ENCODE results near the gene CHRNA3.

The CHRNA3 gene

DNA sequence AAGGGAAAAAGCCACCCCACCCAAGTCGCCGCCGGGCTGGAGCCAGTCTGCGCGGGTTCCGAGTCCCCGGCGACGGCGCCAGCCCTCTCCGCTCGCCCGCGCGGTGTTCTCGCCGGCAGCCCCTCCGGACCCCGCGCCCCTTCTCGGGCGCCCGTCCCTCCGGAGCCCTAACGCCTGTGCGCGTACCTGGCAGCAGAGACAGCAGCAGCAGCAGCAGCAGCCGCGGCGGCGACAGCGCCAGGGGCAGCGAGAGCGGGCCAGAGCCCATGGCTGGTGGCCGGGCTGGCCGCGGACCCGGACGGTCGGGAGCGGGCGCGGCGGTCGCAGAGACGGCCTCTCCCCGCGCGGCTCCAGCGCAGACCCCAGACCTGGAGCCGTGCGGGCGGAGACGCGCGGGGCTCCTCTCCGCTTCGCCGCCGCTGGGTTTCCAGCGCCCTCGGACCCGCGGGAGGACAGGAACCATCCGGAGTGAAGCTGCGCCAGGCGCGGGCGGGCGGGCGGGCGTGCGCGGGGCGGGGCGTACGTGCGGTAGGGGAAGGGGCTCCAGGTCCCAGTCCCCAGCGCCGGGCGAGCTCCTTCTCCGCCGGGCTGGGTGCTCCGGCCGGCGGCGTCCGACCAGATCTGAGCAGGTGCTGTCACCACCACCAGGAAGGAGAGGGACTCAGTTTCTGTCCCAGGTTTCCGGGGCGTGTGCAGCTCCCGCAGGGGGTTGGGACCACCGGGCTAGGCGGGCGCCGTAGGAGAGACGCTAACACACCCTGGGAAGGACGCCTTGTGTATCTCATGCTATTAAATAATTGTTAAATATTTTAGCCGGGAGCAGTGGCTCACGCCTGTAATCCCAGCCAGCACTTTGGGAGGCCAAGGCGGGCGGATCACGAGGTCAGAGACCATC lies at the start of gene CHRNA3:
CHRNA3 (minus strand) TSS at position 470 of the 895 bp plus-strand sequence; CDS start at position 268, 202 bp downstream.
- DNase-seq: no peak

DNA sequence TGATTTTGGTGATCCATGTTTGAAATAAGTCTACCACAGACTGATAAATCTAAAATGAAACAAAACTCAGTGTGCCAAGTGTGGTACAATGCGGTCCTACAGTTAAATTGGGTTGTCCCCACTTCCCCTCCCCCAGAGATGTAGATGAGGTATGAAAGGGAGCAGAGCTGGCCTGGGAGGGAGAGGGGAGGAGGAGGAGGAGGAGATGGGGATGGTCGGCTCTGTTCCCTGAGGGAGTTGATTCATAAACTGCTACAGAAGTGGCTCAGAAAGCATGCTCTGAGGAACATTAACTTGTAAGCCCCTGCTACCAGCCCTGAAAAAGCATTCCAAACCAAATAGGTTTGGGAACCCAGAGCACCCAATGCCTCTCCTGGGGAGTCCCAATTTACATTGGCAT lies 48.2 kb upstream of the CHRNA3 start:
- no peak for DNase-seq

DNA sequence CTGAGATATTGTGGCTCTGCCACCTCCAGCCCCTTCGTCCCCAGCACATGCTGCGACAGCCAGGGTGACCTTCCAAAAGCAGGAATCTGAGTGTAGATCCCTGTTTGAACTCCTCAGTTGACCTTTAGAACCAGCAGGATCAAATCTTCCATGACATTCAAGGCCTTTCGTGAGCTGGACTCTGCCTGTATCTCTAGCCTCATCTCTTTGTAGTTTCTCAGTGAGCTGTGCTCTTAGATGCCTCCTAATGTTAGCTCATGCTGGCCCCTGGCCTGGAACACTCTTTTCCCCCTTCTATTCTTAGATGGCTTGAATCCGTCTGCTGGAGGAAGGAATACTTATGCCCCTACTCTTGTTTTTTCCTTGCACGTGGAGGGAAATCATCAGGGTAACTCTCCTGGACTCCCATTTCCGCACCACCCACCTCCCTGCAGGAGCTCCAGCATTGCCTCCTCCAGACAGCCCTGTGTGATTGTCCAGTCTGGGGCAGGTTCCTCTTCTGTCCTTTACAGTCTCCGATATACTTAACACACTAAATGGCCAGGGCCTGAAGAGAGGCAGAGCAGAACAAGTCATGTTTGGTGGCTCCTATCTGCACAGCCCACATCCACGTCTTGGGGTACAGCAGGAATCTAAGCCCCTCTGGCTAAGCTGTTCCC lies 46.9 kb upstream of the CHRNA3 start:
- no peak for DNase-seq

DNA sequence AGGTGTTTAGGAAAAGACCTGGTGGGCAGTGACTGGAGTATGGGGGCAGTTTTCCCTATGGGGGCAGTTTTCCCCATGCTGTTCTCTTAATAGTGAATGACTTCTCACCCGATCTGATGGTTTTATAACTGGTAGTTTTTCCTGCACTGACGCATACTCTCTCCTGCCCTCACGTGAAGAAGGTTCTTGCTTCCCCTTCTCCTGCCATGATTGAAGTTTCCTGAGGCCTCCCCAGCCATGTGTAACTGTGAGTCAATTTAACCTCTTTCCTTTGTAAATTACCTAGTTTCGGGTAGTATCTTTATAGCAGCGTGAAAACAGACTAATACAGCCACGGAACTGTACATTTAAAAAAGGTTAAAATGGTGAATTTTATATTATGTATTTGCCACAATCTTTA lies 45.2 kb upstream of the CHRNA3 start:
- no peak for DNase-seq

DNA sequence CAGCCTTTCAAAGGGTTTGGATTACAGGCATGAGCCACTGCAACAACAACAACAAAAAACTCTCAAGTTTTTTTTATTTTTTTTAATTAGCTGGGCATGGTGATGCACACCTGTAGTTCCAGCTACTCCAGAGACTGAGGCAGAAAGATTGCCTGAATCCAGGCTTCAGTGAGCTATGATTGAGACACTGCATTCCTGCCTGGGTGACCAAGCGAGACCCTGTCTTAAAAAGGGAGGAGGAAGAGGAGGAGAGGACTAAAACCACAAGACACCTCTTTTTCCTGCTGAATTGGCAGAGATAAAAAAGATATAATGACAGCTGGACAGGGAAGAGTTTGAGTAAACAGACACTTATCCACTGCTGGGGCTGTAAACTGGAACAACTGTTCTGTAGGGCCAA lies 42.9 kb upstream of the CHRNA3 start:
- DNase-seq: no peak

DNA sequence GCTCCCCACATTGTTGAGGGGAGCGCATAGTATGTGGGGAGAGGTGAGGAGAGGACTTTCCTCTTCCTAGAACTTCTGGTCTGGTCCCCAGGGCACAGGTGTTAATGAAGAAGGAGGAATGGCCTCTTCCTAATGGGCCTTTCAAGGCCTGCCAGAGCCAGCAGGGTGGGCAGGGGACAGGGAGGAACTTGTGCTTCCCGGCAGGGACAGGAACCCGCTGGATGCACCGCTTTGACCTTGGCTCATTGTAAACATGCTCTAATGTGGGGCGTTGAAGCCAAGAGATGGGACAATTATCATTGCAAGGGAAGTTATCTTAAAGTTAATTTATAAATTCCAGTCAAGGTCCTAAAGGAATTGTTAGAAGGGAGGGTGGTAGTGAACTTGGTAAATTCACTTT lies 41.2 kb upstream of the CHRNA3 start:
- no peak for DNase-seq

DNA sequence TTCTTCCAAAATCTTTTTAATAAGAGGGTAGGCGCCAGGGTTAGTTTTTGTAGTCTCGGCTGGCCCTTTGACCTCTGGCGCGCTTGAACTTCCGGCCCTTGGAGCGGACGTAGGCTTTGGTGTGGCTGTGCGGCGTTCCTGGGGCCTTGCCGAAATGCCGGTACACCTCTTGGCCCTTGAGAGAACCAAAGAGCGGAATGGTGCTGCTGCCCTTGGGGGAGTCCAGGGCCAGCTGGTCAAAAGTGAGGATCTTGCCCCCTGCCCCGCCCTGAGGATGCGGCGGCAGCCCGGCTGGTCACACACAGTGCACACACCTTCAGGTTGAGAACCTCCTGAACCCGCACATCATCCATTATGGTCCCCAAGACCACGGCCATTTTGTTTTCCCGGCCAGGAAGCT lies 40.2 kb upstream of the CHRNA3 start:
- no peak for DNase-seq

DNA sequence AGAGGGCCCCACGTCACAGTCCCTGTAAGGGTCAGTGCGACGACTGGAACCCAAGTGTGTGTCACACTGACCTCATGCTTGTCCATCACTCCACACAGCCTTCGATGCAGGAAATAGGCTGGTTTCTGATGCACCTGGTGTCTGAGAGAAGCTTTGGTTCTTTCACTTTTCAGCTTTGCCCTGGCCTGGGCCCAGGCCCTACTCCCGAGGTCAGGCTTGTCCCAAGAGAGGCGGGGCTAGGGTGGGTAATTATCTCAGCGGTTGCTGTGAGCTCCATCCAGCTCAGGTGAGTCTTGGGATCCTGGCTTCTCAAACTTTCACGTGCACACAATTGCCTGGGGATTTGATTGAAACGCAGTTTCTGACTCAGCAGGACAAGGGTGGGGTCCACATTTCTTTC lies 39.8 kb upstream of the CHRNA3 start:
- no peak for DNase-seq

DNA sequence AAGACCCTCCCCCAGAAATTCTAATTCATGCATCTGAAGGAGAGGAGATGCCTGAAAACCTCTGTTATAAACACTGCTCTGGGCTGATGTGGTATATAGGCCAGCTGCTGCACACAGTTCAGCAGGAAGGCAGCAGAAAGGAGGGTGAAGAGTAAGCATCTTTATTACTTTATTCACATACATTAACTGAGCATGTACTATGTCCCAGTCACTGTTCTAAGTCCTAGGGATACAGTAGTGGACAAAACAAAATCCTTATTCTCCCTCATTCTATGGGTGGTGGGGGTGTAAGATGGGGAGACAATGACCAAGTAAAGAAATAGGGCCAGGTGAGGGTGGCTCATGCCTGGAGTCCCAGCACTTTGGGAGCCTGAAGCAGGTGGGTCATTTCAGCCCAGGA lies 38.0 kb upstream of the CHRNA3 start:
- DNase-seq: no peak

DNA sequence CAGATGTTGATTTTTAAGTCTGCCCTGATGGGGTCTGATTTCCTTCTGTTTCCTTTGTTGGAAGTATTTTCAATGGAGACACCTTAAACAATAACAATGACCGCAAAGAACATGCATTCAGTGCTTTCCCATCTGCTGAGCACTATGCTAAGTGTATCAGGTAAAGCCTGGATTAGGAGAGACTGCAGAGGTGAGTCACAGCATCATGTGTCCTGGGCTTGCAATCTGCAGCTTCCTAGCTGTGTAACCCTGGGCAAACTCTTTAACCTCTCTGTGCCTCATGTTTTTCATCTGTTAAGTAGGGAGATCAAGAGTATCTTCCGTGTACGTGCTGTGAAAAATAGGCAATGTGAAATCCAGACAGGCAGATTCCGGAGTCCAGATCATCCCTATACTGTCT lies 33.5 kb upstream of the CHRNA3 start:
- no peak for DNase-seq

DNA sequence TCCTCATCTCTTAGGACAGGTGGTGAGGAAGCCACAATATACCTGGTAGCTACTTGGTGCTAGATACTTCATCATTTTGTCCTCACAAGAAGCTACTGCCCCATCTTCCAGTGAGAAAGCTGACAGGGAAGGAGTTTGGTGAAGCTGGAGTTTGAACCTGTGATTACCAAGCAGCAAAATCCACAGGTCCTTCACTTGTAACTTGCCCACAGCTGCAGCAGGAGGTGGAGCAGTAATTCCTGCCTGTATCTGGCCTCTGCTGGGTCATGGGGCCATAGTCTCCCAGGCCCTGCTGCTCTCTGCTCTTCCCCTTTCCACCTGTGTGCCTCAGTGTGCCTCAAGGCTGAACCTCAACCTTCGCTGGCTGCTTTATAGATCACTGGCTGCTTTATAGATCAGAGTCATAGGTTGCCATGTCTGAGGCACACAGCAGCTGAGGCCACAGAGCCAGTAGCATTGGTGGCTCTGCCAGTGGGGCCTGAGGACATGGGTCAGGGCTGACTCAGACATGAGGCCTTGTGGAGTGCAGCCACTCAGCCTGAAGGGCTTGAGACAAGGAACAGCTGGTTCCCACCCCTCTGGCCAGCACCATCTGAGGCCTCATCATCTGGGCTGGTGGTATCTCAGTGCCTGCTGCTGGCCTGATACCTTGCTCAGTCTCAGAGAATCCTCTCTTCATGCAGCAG lies 31.3 kb upstream of the CHRNA3 start:
- no peak for DNase-seq

DNA sequence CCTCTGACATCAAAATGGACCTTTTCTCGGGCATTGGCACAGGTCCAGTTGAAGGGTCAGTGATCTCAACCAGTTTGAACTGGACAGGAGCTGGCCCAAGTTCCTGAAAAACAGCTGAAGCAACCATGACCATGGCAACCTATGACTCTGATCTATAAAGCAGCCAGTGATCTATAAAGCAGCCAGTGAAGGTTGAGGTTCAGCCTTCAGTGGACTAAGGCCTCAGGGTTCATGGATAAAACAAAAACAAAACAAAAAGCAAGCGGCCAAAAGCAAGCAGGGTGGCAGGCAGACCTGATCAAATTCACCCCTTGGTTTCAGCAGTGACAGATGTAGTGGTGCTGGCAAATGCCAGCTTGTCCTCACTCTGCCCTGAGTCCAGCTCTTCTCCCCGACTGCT lies 30.2 kb upstream of the CHRNA3 start:
- DNase-seq: no peak

DNA sequence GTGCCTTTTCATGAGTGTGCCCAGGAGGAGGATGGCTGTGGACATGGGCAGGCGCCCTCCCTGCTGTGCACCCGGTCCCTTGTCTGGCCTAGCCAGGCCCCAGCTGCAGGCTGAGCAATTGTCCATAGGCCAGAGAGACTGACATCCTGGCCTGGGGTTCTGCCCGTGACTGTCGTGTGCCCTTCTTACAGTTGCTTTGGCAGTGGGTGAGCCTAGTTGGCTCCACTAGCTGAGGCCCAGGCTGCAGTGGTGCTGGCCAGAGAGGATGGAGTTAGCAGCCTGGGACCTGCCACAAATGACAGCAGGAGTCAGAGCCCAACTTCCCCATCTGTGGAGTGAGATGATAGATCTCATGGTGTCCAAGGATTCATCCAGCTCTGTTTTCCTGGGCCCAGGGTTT lies 29.2 kb upstream of the CHRNA3 start:
- peak; percentile 33 for DNase-seq

DNA sequence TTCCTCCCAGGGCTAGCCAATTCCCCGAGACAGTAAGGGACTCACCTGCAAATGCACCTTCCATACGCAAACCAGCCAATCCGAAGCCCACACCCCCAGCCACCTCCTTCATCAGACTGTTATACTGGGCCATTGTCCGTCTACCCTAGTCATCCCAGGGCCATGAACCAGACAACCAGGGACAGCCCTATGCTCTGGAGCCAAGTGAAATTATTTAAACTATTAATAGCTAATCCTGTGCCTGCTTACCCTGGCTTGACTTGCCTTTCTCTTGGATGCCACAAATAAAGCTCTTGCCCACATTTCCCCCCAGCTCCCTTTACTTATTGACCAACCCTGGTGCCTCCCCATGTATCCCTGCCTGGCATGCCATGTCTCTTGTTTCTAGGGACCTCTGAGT lies 24.2 kb upstream of the CHRNA3 start:
- DNase-seq: no peak

DNA sequence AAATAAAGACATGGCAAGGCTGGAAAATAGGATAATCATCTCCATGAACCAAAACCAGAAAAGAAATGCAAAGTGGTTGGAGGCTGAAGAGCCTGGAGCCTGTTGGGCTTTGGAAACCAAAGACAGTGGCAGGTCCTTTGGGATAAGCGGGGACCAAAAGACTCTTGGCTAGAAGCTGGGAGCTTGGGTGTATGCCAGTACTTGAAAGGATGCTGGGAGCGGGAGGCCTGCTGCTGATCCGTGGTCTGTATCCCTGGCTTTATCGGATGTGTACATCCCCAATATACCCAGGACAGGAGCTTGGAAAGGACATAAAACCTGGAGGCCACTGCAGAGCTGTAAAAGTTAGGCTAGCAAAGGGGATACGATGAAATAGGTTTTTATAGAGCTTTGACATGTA lies 21.5 kb upstream of the CHRNA3 start:
- peak; percentile 46 for DNase-seq

DNA sequence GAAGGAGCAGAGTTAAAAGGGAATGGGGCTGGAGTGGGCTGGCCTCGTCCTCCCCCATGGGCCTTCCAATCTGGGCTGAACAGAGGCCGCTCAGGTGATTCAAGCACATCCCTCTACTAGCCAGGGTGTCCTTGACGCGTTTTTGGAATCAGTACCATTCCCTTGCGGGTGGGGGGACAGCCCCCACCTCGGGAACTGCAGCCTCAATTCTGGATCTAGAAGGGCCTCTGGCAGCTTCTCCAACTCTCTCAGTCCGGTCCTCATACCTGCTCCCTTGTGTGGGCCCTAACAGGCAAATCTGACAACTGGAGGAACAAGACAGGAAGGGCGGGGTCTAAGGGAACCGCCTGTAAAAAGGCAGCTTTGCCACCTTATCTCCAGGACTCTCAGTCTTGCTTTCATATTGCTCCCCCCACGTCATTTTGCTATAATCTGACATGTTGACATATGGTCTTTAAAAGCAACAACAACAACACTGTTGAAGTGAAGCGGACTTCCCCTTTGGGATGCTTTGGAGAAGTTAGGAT lies 21.0 kb upstream of the CHRNA3 start:
- no peak for DNase-seq

DNA sequence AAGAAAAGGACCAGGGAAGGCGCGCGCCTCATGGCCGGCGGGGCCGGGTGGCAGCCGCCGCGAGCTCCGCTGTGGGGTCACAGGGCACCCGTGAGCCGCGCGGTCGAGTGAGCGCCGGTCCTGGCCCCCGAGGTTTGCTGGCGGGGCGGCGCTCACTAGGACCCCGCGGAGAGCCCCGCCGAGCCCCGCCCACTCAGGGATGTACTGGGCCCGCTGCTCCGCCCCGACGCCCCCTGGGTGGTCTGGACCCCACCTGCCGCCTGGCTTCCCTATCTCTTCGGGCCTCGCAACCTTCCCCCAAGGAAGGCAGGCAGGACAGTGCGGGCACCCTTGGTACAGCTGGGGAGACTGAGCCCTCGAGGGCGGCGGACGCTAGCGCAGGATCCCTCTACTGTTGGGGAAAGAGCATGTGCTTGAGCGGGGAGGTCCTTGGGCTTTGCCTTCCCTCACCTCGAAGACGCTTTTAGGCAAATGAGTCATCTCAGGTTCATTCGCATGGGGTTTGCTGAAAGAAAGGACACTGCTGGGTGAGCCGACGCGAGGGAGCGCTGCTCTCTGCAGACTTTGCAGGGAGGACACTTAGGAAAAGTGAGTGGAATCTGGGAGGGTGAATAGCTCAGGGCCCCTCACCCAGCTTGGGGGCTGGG lies 20.4 kb upstream of the CHRNA3 start, which contains the start of gene CHRNB4:
CHRNB4 (minus strand) TSS at position 109 of the 647 bp plus-strand sequence; CDS start at position 32, 77 bp downstream.
- no peak for DNase-seq

DNA sequence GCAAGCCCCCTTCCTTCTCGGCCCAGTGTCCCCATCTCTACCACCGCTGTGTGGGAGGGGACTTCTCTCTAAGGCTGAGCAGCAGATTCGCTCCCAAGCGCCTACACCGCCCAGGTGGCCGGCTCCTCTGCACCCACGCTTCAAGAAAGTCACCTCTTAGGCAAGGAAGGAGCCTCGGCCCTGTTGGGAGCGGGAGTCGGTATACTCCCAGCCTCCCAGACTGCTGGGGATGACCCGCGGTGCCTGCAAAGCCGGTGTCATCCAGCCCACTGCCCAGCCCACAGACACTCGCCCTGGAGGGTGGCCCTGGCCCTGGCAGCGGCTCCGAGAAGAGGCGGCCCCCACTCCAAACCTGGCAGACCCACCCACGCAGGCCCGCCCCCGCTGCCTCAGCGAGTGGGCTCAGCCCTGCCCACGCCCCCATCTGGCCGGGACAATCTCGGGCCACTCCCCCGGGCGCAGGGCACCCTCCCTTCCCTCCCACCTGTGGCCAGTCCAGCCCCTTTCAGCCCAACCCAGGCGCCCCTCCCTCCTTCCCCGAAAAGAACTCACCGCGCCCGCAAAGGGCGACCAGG lies 19.8 kb upstream of the CHRNA3 start:
- DNase-seq: no peak

DNA sequence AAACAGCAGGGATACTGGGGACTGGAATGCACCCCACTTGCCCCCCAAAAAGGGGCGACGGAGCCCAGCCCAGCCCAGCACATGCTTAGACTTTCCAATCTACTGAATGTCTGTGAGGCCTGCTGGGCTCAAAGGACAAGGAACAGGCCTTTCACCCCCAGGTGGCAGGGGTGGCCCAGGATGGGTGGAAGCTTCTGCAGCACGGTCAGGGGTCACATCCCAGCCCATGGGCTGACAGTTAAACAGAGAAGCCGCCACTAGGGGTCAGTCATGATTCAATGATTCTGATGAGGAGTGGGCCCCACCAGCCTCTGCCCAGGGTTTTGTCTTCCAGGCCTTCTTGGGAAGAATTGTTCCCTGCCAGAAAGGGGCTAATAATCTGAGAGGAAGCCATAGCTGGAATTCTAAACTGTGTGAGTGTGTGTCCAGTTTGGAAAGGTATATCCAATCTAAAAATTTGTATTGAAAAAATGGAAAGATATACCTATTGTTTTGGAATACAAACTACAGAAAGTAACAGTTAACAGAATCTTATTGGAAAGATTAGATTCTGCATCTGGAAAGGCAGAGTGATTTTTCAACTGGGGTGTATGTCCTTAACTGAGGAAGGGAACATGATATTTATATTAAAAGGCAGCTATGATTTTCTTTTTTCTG lies 18.0 kb upstream of the CHRNA3 start:
- DNase-seq: peak; percentile 4

DNA sequence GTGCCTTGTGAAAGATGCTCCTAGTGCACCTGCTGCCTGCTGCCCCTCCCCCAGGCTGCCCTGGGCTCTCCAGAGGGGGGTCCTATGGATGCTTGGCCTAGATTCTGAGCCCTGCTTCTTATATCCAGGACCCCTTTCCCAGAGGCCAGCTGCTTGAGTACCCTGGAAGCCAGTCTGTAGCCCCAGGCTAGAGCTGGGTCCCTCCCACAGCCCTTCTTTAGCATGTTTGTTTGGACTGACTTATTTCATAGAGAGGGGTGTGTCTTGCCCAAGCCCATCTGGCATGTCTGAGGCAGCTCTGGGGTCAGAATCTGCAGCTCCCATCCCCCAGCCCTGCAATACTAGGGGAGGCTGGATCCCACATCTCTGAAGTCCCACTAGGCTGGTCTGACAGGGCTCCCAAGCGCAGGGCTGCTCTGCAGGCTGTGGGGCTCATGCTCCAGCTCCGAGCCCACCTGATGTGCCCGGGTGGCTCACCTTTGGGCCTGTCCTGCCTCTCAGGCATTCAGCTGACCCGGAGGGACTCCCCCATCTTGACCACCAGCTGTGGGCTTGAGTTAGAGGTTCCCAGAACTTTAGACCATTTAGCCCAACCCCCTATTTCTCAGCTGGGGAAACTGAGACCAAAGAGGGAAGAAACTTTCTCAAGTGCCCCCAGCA lies 17.1 kb upstream of the CHRNA3 start:
- DNase-seq: no peak

DNA sequence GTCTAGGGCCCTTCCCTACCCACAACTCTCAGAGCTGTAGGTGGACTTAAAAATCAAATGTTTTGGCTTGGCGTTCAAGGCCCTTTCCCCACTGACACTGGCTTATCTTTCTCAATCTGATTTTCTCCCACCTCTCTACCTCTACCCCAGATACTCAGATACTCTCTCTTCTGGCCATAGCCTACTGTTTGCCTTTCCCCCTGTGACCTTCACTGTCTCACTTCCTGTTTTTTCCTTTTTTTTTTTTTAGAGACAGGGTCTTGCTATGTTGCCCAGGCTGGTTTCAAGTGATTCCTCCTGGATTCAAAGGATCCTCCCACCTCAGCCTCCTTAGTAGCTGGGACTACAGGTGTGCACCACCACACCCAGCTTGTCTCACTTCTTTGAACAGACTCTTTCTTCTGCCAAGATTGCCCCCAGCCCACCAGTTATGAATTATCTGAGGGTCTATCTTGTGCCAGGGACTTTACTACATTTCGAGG lies 15.6 kb upstream of the CHRNA3 start:
- DNase-seq: no peak
